Measurements from ENCODE around the gene NKD1.

DNA sequence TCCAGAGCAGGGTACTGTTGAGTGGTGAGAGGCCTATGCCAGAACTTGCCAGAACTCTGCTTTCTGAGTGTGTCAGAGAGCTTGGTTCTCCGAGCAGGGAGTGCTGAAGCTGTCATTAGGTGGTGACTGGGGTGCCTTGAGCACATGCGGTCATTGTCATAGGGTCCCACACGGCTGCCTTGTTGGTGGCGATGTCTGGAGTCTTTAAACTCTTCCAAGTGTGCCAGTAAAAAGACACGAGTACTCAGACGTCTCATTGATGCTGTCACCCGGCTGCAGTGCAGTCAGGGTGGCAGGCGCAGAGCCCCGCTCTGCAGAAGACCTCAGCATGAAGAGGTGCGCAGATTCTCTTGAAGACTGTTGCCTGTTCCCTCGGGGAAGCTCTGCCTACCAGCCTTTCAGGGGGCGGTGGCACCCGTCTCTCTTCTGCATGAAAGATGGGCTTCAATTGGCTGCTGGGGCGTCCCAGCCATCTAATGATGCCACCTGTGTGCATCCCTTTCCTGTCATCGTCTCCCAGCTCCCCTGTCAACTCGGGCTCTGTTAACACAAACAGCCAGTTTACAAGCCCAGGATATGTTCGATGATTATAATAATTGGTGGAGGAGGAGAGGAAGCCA, 58.3 kb downstream of the NKD1 start:
- TF ChIP-seq, protein P1, sequence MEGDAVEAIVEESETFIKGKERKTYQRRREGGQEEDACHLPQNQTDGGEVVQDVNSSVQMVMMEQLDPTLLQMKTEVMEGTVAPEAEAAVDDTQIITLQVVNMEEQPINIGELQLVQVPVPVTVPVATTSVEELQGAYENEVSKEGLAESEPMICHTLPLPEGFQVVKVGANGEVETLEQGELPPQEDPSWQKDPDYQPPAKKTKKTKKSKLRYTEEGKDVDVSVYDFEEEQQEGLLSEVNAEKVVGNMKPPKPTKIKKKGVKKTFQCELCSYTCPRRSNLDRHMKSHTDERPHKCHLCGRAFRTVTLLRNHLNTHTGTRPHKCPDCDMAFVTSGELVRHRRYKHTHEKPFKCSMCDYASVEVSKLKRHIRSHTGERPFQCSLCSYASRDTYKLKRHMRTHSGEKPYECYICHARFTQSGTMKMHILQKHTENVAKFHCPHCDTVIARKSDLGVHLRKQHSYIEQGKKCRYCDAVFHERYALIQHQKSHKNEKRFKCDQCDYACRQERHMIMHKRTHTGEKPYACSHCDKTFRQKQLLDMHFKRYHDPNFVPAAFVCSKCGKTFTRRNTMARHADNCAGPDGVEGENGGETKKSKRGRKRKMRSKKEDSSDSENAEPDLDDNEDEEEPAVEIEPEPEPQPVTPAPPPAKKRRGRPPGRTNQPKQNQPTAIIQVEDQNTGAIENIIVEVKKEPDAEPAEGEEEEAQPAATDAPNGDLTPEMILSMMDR (conservative IDR thresholded peaks at IDR 0.05): no peak
- TF ChIP-seq EZH2 (IDR thresholded peaks at IDR 0.05; ENCODE audit: low read depth): no peak
